ENCODE results near the gene ALK.

ALK gene

GRCh38 chr2:29789911-29790485, 131.4 kb downstream of the ALK start:
- no peak for DNase-seq (ENCODE audit: low read depth in 2 of 2)

- no peak for DNase-seq (ENCODE audit: low read depth in 2 of 2)
Measured at GRCh38 chr2:29787473-29788465, 133.6 kb downstream of the ALK start.

- no peak for DNase-seq (ENCODE audit: low read depth in 2 of 2)
Measured at GRCh38 chr2:29786361-29786760, 135.0 kb downstream of the ALK start.

- no peak for DNase-seq (ENCODE audit: low read depth in 2 of 2)
Measured at GRCh38 chr2:29783666-29784065, 137.7 kb downstream of the ALK start.

GRCh38 chr2:29782549-29783458, 138.6 kb downstream of the ALK start:
- DNase-seq (ENCODE audit: low read depth in 2 of 2) = no peak

GRCh38 chr2:29782087-29782486, 139.3 kb downstream of the ALK start:
- DNase-seq (ENCODE audit: low read depth in 2 of 2) = no peak

GRCh38 chr2:29780906-29781305, 140.5 kb downstream of the ALK start:
- DNase-seq (ENCODE audit: low read depth in 2 of 2) = no peak

- DNase-seq (ENCODE audit: low read depth in 2 of 2) = no peak
Measured at GRCh38 chr2:29777161-29777560, 144.2 kb downstream of the ALK start.

- DNase-seq (ENCODE audit: low read depth in 2 of 2) = no peak
Measured at GRCh38 chr2:29776406-29776805, 145.0 kb downstream of the ALK start.

- no peak for DNase-seq (ENCODE audit: low read depth in 2 of 2)
Measured at GRCh38 chr2:29775937-29776336, 145.4 kb downstream of the ALK start.

GRCh38 chr2:29774624-29775023, 146.8 kb downstream of the ALK start:
- no peak for DNase-seq (ENCODE audit: low read depth in 2 of 2)

GRCh38 chr2:29770846-29771245, 150.5 kb downstream of the ALK start:
- no peak for DNase-seq (ENCODE audit: low read depth in 2 of 2)

GRCh38 chr2:29769847-29770246, 151.5 kb downstream of the ALK start:
- no peak for DNase-seq (ENCODE audit: low read depth in 2 of 2)

GRCh38 chr2:29767606-29768335, 153.6 kb downstream of the ALK start:
- DNase-seq (ENCODE audit: low read depth in 2 of 2) = no peak

- no peak for DNase-seq (ENCODE audit: low read depth in 2 of 2)
Measured at GRCh38 chr2:29766191-29766590, 155.2 kb downstream of the ALK start.

GRCh38 chr2:29765721-29766120, 155.7 kb downstream of the ALK start:
- DNase-seq (ENCODE audit: low read depth in 2 of 2) = no peak

- no peak for DNase-seq (ENCODE audit: low read depth in 2 of 2)
Measured at GRCh38 chr2:29763371-29763770, 158.0 kb downstream of the ALK start.

- no peak for DNase-seq (ENCODE audit: low read depth in 2 of 2)
Measured at GRCh38 chr2:29762239-29762638, 159.1 kb downstream of the ALK start.

- DNase-seq (ENCODE audit: low read depth in 2 of 2) = no peak
Measured at GRCh38 chr2:29761278-29761677, 160.1 kb downstream of the ALK start.

GRCh38 chr2:29760008-29760407, 161.4 kb downstream of the ALK start:
- DNase-seq (ENCODE audit: low read depth in 2 of 2) = no peak

GRCh38 chr2:29759360-29759759, 162.0 kb downstream of the ALK start:
- no peak for DNase-seq (ENCODE audit: low read depth in 2 of 2)
